SU-DHL-6 (cell line): Measurements from ENCODE around the gene GXYLT2.

Source experiments
- CTCF ChIP-seq: fragments of 200-600 bp; sonication (generic); IDR thresholded peaks from one replicate; pipeline ENCODE4 v1.5.1; 2017; ENCODE audit warnings: antibody characterized with exemption, mild to moderate bottlenecking, low read length, moderate library complexity; ENCODE audit not compliant: insufficient read depth, poor library complexity, severe bottlenecking
- EZH2phosphoT487 ChIP-seq: fragments of 200-600 bp; sonication (generic), shearing (Covaris generic); conservative IDR thresholded peaks from 2 replicates; pipeline ENCODE4 v1.6.1; 2018; ENCODE audit warnings: mild to moderate bottlenecking, antibody characterized with exemption, low read length, moderate library complexity, mixed read lengths

GRCh38 chr3:73004316-73004715, 116.5 kb downstream of the GXYLT2 start:
- no peak for TF ChIP-seq CTCF
- TF ChIP-seq EZH2phosphoT487 = no peak
